ENCODE measurements around the gene MC3R. TPM values are rescaled to one million over a fixed set of nuclear protein-coding genes. Genes with fewer than 3 reads are reported as not detected.
"Not testable (repeated sequence)": the region's sequence is repeated elsewhere in the genome, so short reads cannot be mapped to it uniquely, and the experiment has no call there.

The MC3R gene
- total and polyA plus RNA-seq, 2 donors (not counting 1 experiment from before 2014, with no cell fraction given), result not detected

GRCh38 chr20:56213321-56213720 is 35.2 kb upstream of the MC3R start:
- Histone ChIP-seq H3K4me3 (replicated peaks in 1 of 4; ENCODE audit: control extremely low read depth in 1 of 4, insufficient read depth in 1 of 4, low read depth in 3 of 4, low read length in 4 of 4) (no peak overlapping the region), H3K27ac (ENCODE audit: insufficient read depth, low read length) (no peak overlapping the region), H3K79me2 (ENCODE audit: control insufficient read depth, insufficient read depth, low read length) (no peaks in the 10 kb centered on the region), H3K27me3 (ENCODE audit: control insufficient read depth, insufficient read depth, low read length) (no peaks in the 10 kb centered on the region), H3K36me3 (ENCODE audit: control insufficient read depth, insufficient read depth, low read length) (no peaks in the 10 kb centered on the region), H3K9ac (ENCODE audit: insufficient read depth, low read length) (no peak overlapping the region), H4K20me1 (ENCODE audit: control insufficient read depth, extremely low read depth, insufficient read depth, low read length) (no peaks in the 10 kb centered on the region), H3K4me2 (ENCODE audit: extremely low read depth, insufficient read depth, low read length) (no peak overlapping the region), H3K4me1 (ENCODE audit: control insufficient read depth, extremely low read depth, insufficient read depth, low read length) (no peaks in the 10 kb centered on the region), H3K9me3 (ENCODE audit: control insufficient read depth, insufficient read depth, low read depth, low read length) (no peaks in the 10 kb centered on the region), H2AFZ (ENCODE audit: low read length) (no peak overlapping the region)
- TF ChIP-seq EZH2 (IDR thresholded peaks at IDR 0.05; ENCODE audit: low read length, missing control alignments) (no peak), CTCF (conservative IDR thresholded peaks at IDR 0.05 in 1 of 2, IDR thresholded peaks at IDR 0.05 in 1 of 2; ENCODE audit: low read depth in 1 of 2, low read length in 2 of 2) (no peak)
- no peak for DNase-seq (ENCODE audit: low read depth in 2 of 2)

GRCh38 chr20:56215115-56215514 is 33.4 kb upstream of the MC3R start:
- Histone ChIP-seq H3K4me2 (ENCODE audit: extremely low read depth, insufficient read depth, low read length) (no peak overlapping the region), H3K27me3 (ENCODE audit: control insufficient read depth, insufficient read depth, low read length) (no peaks in the 10 kb centered on the region), H3K36me3 (ENCODE audit: control insufficient read depth, insufficient read depth, low read length) (no peaks in the 10 kb centered on the region), H4K20me1 (ENCODE audit: control insufficient read depth, extremely low read depth, insufficient read depth, low read length) (no peaks in the 10 kb centered on the region), H3K79me2 (ENCODE audit: control insufficient read depth, insufficient read depth, low read length) (no peaks in the 10 kb centered on the region), H2AFZ (ENCODE audit: low read length) (no peak overlapping the region), H3K4me3 (replicated peaks in 1 of 4; ENCODE audit: control extremely low read depth in 1 of 4, insufficient read depth in 1 of 4, low read depth in 3 of 4, low read length in 4 of 4) (no peak overlapping the region), H3K9ac (ENCODE audit: insufficient read depth, low read length) (no peak overlapping the region), H3K27ac (ENCODE audit: insufficient read depth, low read length) (no peak overlapping the region), H3K4me1 (ENCODE audit: control insufficient read depth, extremely low read depth, insufficient read depth, low read length) (no peaks in the 10 kb centered on the region), H3K9me3 (ENCODE audit: control insufficient read depth, insufficient read depth, low read depth, low read length) (no peaks in the 10 kb centered on the region)
- TF ChIP-seq EZH2 (IDR thresholded peaks at IDR 0.05; ENCODE audit: low read length, missing control alignments) (no peak), CTCF (conservative IDR thresholded peaks at IDR 0.05 in 1 of 2, IDR thresholded peaks at IDR 0.05 in 1 of 2; ENCODE audit: low read depth in 1 of 2, low read length in 2 of 2) (no peak)
- no peak for DNase-seq (ENCODE audit: low read depth in 2 of 2)

- no peak overlapping the region for H3K4me2 ChIP-seq (ENCODE audit: extremely low read depth, insufficient read depth, low read length)
- no peaks in the 10 kb centered on the region for H3K27me3 ChIP-seq (ENCODE audit: control insufficient read depth, insufficient read depth, low read length)
- H3K9me3 ChIP-seq (ENCODE audit: control insufficient read depth, insufficient read depth, low read depth, low read length), result no peaks in the 10 kb centered on the region
- no peak overlapping the region for H3K9ac ChIP-seq (ENCODE audit: insufficient read depth, low read length)
- no peak overlapping the region for H3K4me3 ChIP-seq (replicated peaks in 1 of 4; ENCODE audit: control extremely low read depth in 1 of 4, insufficient read depth in 1 of 4, low read depth in 3 of 4, low read length in 4 of 4)
- H3K27ac ChIP-seq (ENCODE audit: insufficient read depth, low read length), result no peak overlapping the region
- no peak for DNase-seq (ENCODE audit: low read depth in 2 of 2)
- TF ChIP-seq CTCF (conservative IDR thresholded peaks at IDR 0.05 in 1 of 2, IDR thresholded peaks at IDR 0.05 in 1 of 2; ENCODE audit: low read depth in 1 of 2, low read length in 2 of 2) (no peak), EZH2 (IDR thresholded peaks at IDR 0.05; ENCODE audit: low read length, missing control alignments) (no peak)
- H3K36me3 ChIP-seq (ENCODE audit: control insufficient read depth, insufficient read depth, low read length), result no peaks in the 10 kb centered on the region
- peaks cover 2% of the 10 kb centered on the region for H4K20me1 ChIP-seq (ENCODE audit: control insufficient read depth, extremely low read depth, insufficient read depth, low read length)
- no peak overlapping the region for H2AFZ ChIP-seq (ENCODE audit: low read length)
- H3K79me2 ChIP-seq (ENCODE audit: control insufficient read depth, insufficient read depth, low read length), result no peaks in the 10 kb centered on the region
- no peaks in the 10 kb centered on the region for H3K4me1 ChIP-seq (ENCODE audit: control insufficient read depth, extremely low read depth, insufficient read depth, low read length)
These were observed 30.7 kb upstream of the MC3R start for GRCh38 chr20:56217829-56218228.

- not testable (repeated sequence) for H3K4me2 ChIP-seq (ENCODE audit: extremely low read depth, insufficient read depth, low read length); H3K27me3 ChIP-seq (ENCODE audit: control insufficient read depth, insufficient read depth, low read length); H3K9ac ChIP-seq (ENCODE audit: insufficient read depth, low read length); H4K20me1 ChIP-seq (ENCODE audit: control insufficient read depth, extremely low read depth, insufficient read depth, low read length); H3K27ac ChIP-seq (ENCODE audit: insufficient read depth, low read length); H3K4me1 ChIP-seq (ENCODE audit: control insufficient read depth, extremely low read depth, insufficient read depth, low read length); H3K4me3 ChIP-seq (replicated peaks in 1 of 4; ENCODE audit: control extremely low read depth in 1 of 4, insufficient read depth in 1 of 4, low read depth in 3 of 4, low read length in 4 of 4); H3K9me3 ChIP-seq (ENCODE audit: control insufficient read depth, insufficient read depth, low read depth, low read length); DNase-seq (ENCODE audit: low read depth in 2 of 2); H3K79me2 ChIP-seq (ENCODE audit: control insufficient read depth, insufficient read depth, low read length); H2AFZ ChIP-seq (ENCODE audit: low read length); H3K36me3 ChIP-seq (ENCODE audit: control insufficient read depth, insufficient read depth, low read length)
These were observed 27.3 kb upstream of the MC3R start for GRCh38 chr20:56221186-56221585.
